SK-N-SH (cell line): ENCODE results near the gene GRAMD2A. TPM values are rescaled to one million over a fixed set of nuclear protein-coding genes. Genes with fewer than 3 reads are reported as not detected.

Experiments used
- CTCF ChIA-PET: fragments of 300-600, 350-600 bp; formaldehyde crosslinking; extraction: SDS; loops from one replicate; lab custom pipeline; 2021; lab: Yijun Ruan, JAX
- POLR2A ChIA-PET: fragments of 350-600 bp; sonication (Branson Sonifier 250); formaldehyde crosslinking; extraction: SDS; loops from one replicate; lab custom pipeline; 2020; ENCODE audit warnings: antibody characterized with exemption, inconsistent platforms; lab: Yijun Ruan, JAX
- DNase-seq: peaks from one replicate; pipeline ENCODE4 v3.0.0; 2012
- H2AFZ ChIP-seq: fragments of 200-600 bp; sonication (generic); 2 replicates; pipeline ENCODE4 v1.8.1; 2016; ENCODE audit warnings: antibody characterized with exemption, mild to moderate bottlenecking, low read depth
- H3F3A ChIP-seq: fragments of 200-600 bp; sonication (generic); replicated peaks from 2 replicates; pipeline ENCODE3; 2016; ENCODE audit warnings: antibody characterized with exemption, mild to moderate bottlenecking; ENCODE audit not compliant: insufficient read depth
- H3K27ac ChIP-seq, 2 experiments: fragments of 200-500 bp in 1 of 2; fragments of 200-600 bp in 1 of 2; sonication (Bioruptor generic) in 1 of 2; sonication (generic), shearing (Covaris generic) in 1 of 2; 2 replicates each; pipeline versions ENCODE4 v1.5.1 to v1.6.1; 2014 to 2016; ENCODE audit warnings: low read depth in 2 of 2, inconsistent platforms in 1 of 2, low read length in 1 of 2, mild to moderate bottlenecking in 1 of 2, mixed read lengths in 1 of 2
- H3K27me3 ChIP-seq: fragments of 200-600 bp; sonication (generic), shearing (Covaris generic); 2 replicates; pipeline ENCODE4 v1.6.1; 2016; ENCODE audit warnings: mixed run types; ENCODE audit not compliant: insufficient read depth
- H3K36me3 ChIP-seq, 2 experiments: fragments of 200-500 bp in 1 of 2; fragments of 200-600 bp in 1 of 2; sonication (Bioruptor generic) in 1 of 2; sonication (generic) in 1 of 2; replicated peaks in 1 of 2; 2 replicates each; pipeline versions ENCODE3 to v1.5.1; 2014 to 2016; ENCODE audit warnings: low read length in 1 of 2, mild to moderate bottlenecking in 1 of 2; ENCODE audit not compliant: insufficient read depth in 2 of 2, control insufficient read depth in 1 of 2
- H3K4me1 ChIP-seq, 2 experiments: fragments of 200-500 bp in 1 of 2; fragments of 200-600 bp in 1 of 2; sonication (Bioruptor generic) in 1 of 2; sonication (generic), shearing (Covaris generic) in 1 of 2; 2 replicates each; pipeline versions ENCODE4 v1.5.1 to v1.6.1; 2014 to 2016; ENCODE audit warnings: low read depth in 1 of 2, low read length in 1 of 2, mixed run types in 1 of 2; ENCODE audit not compliant: insufficient read depth in 2 of 2, control insufficient read depth in 1 of 2
- H3K4me2 ChIP-seq: fragments of 200-600 bp; sonication (generic), shearing (Covaris generic); 2 replicates; pipeline ENCODE4 v1.6.1; 2017; ENCODE audit warnings: mixed run types
- H3K4me3 ChIP-seq, 2 experiments: fragments of 200-500 bp in 1 of 2; fragments of 200-600 bp in 1 of 2; sonication (Bioruptor generic) in 1 of 2; sonication (generic), shearing (Covaris generic) in 1 of 2; 2 replicates each; pipeline versions ENCODE4 v1.5.1 to v1.8.1; 2014 to 2016; ENCODE audit warnings: low read depth in 2 of 2, inconsistent platforms in 1 of 2, low read length in 1 of 2, mild to moderate bottlenecking in 1 of 2, mixed read lengths in 1 of 2, moderate library complexity in 1 of 2
- H3K79me2 ChIP-seq: fragments of 200-600 bp; sonication (generic); 2 replicates; pipeline ENCODE4 v1.8.1; 2017; ENCODE audit warnings: mild to moderate bottlenecking; ENCODE audit not compliant: insufficient read depth
- H3K9ac ChIP-seq: fragments of 200-600 bp; sonication (generic); 2 replicates; pipeline ENCODE4 v1.6.1; 2017; ENCODE audit warnings: mixed run types
- H3K9me2 ChIP-seq: fragments of 200-600 bp; sonication (generic); 2 replicates; pipeline ENCODE4 v1.6.1; 2017; ENCODE audit warnings: mixed run types
- H3K9me3 ChIP-seq: fragments of 200-600 bp; sonication (generic); 2 replicates; pipeline ENCODE4 v1.6.1; 2017; ENCODE audit warnings: mixed run types, mild to moderate bottlenecking, moderate library complexity
- H4K20me1 ChIP-seq: fragments of 200-600 bp; sonication (generic); 2 replicates; pipeline ENCODE4 v1.6.1; 2017; ENCODE audit warnings: mild to moderate bottlenecking, mixed run types; ENCODE audit not compliant: insufficient read depth
- ELF1 ChIP-seq: IDR thresholded peaks from 2 replicates; pipeline ENCODE4 v1.4.0; 2012
- EP300 ChIP-seq, 2 experiments: IDR thresholded peaks; 2 replicates each; pipeline versions ENCODE4 v1.4.0 to v1.6.1; 2012; ENCODE audit warnings: borderline replicate concordance in 1 of 2, low read depth in 1 of 2, low read length in 1 of 2
- EZH2phosphoT487 ChIP-seq: fragments of 200-600 bp; sonication (generic); IDR thresholded peaks from 2 replicates; pipeline ENCODE4 v1.6.1; 2017; ENCODE audit warnings: low read depth, mixed run types, mild to moderate bottlenecking, antibody characterized with exemption, moderate library complexity, borderline replicate concordance
- FOSL2 ChIP-seq: IDR thresholded peaks from 2 replicates; pipeline ENCODE4 v1.4.0; 2012; ENCODE audit warnings: low read depth, mild to moderate bottlenecking, moderate library complexity, borderline replicate concordance
- GATA2 ChIP-seq: sonication (generic); formaldehyde crosslinking; IDR thresholded peaks from 2 replicates; pipeline ENCODE4 v1.5.0; 2020; ENCODE audit warnings: mild to moderate bottlenecking, missing genetic modification reagents
- MXI1 ChIP-seq: IDR thresholded peaks from 2 replicates; pipeline ENCODE4 v1.6.1; 2012; ENCODE audit warnings: mild to moderate bottlenecking, low read depth, low read length, improper control_type of control experiment
- NRF1 ChIP-seq: IDR thresholded peaks from 2 replicates; pipeline ENCODE4 v1.6.1; 2012; ENCODE audit warnings: low read depth, mild to moderate bottlenecking, low read length
- RCOR1 ChIP-seq: fragments of 150-350 bp; IDR thresholded peaks from 2 replicates; pipeline ENCODE4 v1.6.1; 2017; ENCODE audit warnings: antibody characterized with exemption, low read length
- RFX5 ChIP-seq: IDR thresholded peaks from 2 replicates; pipeline ENCODE4 v1.6.1; 2012; ENCODE audit warnings: mild to moderate bottlenecking, improper control_type of control experiment, low read length
- SIN3A ChIP-seq: IDR thresholded peaks from 2 replicates; pipeline ENCODE4 v1.6.1; 2012; ENCODE audit warnings: low read depth, mild to moderate bottlenecking, low read length, moderate library complexity, borderline replicate concordance
- TCF12 ChIP-seq: IDR thresholded peaks from 2 replicates; pipeline ENCODE4 v1.4.0; 2012
- TEAD4 ChIP-seq: IDR thresholded peaks from 2 replicates; pipeline ENCODE4 v1.4.0; 2012; ENCODE audit warnings: mild to moderate bottlenecking, borderline replicate concordance; ENCODE audit not compliant: insufficient read depth
- YY1 ChIP-seq: IDR thresholded peaks from 2 replicates; pipeline ENCODE4 v1.4.0; 2012; ENCODE audit warnings: low read depth, mild to moderate bottlenecking
- WGBS: methylation state at CpG from one replicate; pipeline ENCODE4 v1.1.6; 2017; ENCODE audit warnings: low lambda C conversion rate; 5-methylcytosine and 5-hydroxymethylcytosine counted together
- polyA plus RNA-seq, 3 experiments: library from polyadenylated mRNA; depleted of rRNA; stranded (reverse); fragments of >200 nt; gene quantifications; 2 replicates each; pipeline ENCODE4 v1.2.3, GENCODE V29; 2012
- TF ChIP-seq, protein P1 (sequence below): IDR thresholded peaks from 2 replicates; pipeline ENCODE4 v1.4.0; 2012; ENCODE audit warnings: low read depth, borderline replicate concordance
- TF ChIP-seq, protein P2 (sequence below): fragments of 200-600 bp; sonication (generic); IDR thresholded peaks from 2 replicates; pipeline ENCODE4 v1.6.1; 2017; ENCODE audit warnings: antibody characterized with exemption, mild to moderate bottlenecking, moderate library complexity

GRAMD2A gene
- polyA plus RNA-seq, 1 of the 3 experiments (the other 2 are of a cell fraction): 0.10 TPM

DNA sequence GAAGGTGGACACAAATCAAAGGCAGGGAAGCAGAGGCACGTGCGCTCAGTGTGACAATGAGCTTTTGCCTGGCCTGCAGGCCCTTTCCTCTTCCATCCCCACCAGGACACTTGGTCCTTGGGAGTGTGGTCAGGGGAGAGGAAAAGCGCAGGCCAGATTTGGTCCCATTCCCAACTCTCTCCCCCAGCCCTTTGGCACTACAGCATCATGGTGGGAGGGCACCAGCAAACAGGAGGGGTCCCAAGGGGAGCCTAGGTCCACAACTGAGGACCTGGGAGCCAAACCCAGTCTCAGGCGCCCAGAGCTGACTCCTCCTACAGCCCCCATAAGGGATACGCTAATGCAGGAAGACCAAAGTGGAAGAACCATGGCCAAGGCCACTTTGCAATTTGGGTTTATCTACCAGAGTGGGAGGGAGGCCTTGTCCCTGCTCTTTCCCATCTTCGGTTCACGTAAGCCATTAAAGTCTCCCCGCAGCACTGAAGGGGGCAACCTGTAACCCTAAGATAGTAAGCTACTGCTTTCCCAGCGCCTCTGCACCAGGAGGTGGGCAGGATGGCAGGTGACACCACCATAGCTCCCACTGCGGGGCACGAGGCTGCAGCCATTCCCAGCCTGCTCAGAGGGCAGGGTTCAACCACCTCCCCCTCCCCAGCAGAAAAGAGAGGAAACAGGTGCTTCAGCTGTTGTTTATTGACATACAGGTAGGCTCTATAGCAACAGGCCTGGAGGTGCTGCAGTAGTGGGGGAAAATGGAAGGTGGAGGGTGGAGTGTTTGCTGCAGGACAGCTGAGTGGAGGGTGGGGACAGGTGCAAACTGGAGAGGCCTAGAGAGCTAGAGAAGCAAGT, 993 bp upstream of the GRAMD2A start:
- DNase-seq: no peak
- peaks cover 69% of the 10 kb centered on the region for H3F3A ChIP-seq
- TF ChIP-seq RFX5 (no peak), EP300 (IDR thresholded peaks at IDR 0.05; ENCODE audit: borderline replicate concordance in 1 of 2, low read depth in 1 of 2, low read length in 1 of 2) (no peak), ELF1 (no peak), GATA2 (CRISPR knock-in tag) (no peak), TEAD4 (no peak), TCF12 (no peak), EZH2phosphoT487 (no peak), YY1 (no peak), SIN3A (no peak), RCOR1 (no peak), MXI1 (no peak), NRF1 (no peak), FOSL2 (no peak)
- TF ChIP-seq, protein P1, sequence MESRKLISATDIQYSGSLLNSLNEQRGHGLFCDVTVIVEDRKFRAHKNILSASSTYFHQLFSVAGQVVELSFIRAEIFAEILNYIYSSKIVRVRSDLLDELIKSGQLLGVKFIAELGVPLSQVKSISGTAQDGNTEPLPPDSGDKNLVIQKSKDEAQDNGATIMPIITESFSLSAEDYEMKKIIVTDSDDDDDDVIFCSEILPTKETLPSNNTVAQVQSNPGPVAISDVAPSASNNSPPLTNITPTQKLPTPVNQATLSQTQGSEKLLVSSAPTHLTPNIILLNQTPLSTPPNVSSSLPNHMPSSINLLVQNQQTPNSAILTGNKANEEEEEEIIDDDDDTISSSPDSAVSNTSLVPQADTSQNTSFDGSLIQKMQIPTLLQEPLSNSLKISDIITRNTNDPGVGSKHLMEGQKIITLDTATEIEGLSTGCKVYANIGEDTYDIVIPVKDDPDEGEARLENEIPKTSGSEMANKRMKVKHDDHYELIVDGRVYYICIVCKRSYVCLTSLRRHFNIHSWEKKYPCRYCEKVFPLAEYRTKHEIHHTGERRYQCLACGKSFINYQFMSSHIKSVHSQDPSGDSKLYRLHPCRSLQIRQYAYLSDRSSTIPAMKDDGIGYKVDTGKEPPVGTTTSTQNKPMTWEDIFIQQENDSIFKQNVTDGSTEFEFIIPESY: no peak
- TF ChIP-seq, protein P2, sequence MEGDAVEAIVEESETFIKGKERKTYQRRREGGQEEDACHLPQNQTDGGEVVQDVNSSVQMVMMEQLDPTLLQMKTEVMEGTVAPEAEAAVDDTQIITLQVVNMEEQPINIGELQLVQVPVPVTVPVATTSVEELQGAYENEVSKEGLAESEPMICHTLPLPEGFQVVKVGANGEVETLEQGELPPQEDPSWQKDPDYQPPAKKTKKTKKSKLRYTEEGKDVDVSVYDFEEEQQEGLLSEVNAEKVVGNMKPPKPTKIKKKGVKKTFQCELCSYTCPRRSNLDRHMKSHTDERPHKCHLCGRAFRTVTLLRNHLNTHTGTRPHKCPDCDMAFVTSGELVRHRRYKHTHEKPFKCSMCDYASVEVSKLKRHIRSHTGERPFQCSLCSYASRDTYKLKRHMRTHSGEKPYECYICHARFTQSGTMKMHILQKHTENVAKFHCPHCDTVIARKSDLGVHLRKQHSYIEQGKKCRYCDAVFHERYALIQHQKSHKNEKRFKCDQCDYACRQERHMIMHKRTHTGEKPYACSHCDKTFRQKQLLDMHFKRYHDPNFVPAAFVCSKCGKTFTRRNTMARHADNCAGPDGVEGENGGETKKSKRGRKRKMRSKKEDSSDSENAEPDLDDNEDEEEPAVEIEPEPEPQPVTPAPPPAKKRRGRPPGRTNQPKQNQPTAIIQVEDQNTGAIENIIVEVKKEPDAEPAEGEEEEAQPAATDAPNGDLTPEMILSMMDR: no peak
- H2AFZ ChIP-seq: no peak overlapping the region
- no peaks in the 10 kb centered on the region for H3K9me3 ChIP-seq
- CTCF ChIA-PET: interaction anchor here (0.6 to 5.5 kb wide), 10 partner anchors 9 to 397 kb away, joined by 3 to 35 read pairs (median 4); partner anchors contain the start of gene PKM
- WGBS: 85% methylated on average over 8 of the region's 11 CpGs
- H3K9ac ChIP-seq: no peak overlapping the region
- no peaks in the 10 kb centered on the region for H3K27me3 ChIP-seq
- H4K20me1 ChIP-seq: peaks cover 57% of the 10 kb centered on the region
- no peaks in the 10 kb centered on the region for H3K9me2 ChIP-seq
- H3K4me3 ChIP-seq: no peak overlapping the region; a peak in 1 of 4 replicates
- no peak overlapping the region for H3K27ac ChIP-seq
- no peak overlapping the region for H3K4me2 ChIP-seq
- H3K4me1 ChIP-seq: peaks cover 14 to 22% of the 10 kb centered on the region in 2 experiments; a peak in 3 of 4 replicates
- peaks cover 53 to 54% of the 10 kb centered on the region in 2 experiments for H3K36me3 ChIP-seq
- POLR2A ChIA-PET: interaction anchor here (3.7 kb wide), 1 partner anchor 32 kb away, joined by 17 read pairs; the partner anchor contains the start of gene PKM
- peaks cover 13% of the 10 kb centered on the region for H3K79me2 ChIP-seq
